HG03565 (cell line): ENCODE results near the gene SESN2.
"Not testable (repeated sequence)": the region's sequence is repeated elsewhere in the genome, so short reads cannot be mapped to it uniquely, and the experiment has no call there.

ENCODE experiments used
- ATAC-seq: cut with Tn5 transposase; IDR thresholded peaks from one replicate; pipeline ENCODE4 v1.9.1; 2021; ENCODE audit warnings: mild to moderate bottlenecking, moderate library complexity; ENCODE audit not compliant: unreplicated experiment

The SESN2 gene

DNA sequence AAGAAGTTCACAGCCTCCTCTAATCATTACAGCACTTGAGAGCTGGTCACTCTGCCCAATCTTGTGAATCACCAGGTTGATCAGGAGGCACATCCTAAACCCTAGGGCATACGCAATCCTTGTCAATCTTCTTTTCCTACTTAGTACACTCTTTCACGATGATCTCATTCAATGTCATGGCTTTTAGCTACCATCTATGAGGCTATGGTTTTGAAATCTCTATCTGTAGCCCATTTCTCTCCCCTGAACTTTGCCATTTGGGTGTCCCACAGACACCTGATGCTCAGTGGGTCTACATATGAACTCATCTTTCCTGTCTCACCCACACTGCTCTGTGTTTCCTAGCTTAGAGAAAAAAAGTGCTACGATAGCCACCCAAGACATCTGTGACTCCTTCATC lies 67.7 kb downstream of the SESN2 start:
- ATAC-seq, result no peak

DNA sequence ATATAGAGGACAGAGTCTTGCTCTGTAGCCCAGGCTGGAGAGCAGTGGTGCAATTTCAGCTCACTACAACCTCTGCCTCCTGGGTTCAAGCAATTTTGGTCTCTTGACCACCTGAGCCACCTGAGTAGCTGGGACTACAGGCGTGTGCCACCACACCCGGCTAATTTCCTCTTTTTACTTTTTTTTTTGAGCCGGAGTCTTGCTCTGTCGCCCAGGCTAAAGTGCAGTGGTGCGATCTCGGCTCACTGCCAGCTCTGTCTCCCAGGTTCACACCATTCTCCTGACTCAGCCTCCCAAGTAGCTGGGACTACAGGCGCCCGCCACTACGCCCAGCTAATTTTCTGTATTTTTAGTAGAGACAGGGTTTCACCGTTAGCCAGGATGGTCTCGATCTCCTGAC lies 68.1 kb downstream of the SESN2 start:
- not testable (repeated sequence) for ATAC-seq

DNA sequence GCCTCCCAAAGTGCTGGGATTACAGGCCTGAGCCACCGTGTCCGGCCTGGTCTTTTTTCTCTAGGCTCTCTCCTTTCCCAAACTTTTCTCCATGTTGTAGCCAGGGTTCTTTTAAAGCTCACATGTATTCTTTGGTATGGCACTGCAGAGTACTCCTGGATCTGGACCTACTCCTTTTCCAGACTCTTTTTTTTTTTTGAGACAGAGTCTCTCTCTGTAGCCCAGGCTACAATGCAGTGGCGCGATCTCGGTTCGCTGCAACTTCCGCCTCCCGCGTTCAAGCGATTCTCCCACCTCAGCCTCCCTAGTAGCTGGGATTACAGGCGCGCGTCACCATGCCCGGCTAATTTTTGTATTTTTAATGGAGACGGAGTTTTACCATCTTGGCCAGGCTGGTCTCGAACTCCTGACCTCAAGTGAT lies 68.9 kb downstream of the SESN2 start:
- no peak for ATAC-seq

DNA sequence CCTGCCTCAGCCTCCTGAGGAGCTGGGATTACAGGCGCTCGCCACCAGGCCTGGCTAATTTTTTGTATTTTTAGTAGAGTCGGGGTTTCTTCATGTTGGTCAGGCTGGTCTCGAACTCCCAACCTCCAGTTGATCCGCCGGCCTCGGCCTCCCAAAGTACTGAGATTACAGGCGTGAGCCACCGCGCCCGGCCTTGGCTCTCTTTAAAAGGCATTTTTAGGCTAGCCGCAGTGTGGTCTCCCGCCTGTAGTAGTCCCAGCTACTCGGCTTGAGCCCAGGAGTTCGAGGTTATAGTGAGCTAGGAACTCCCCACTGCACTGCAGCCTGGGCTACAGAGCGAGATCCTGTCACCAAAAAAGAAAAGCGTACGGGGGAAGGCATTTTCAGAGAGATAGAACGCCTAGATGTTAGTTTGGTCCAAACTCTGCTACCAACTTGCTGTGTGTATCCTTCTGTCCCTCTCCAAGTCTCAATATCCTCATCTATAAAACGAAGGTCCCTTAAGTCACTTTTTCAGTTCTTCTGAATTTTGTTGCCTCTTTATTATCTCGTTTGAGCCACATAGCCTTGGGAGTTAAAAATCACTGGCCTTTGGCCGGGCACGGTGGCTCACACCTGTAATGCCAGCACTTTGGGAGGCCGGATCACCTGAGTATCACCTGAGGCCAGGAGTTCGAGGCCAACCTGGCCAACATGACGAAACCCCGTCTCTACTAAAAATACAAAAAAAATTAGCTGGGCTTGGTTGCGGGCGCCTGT lies 70.3 kb downstream of the SESN2 start:
- no peak for ATAC-seq
